Measurements from ENCODE around the gene NRXN3.

DNA sequence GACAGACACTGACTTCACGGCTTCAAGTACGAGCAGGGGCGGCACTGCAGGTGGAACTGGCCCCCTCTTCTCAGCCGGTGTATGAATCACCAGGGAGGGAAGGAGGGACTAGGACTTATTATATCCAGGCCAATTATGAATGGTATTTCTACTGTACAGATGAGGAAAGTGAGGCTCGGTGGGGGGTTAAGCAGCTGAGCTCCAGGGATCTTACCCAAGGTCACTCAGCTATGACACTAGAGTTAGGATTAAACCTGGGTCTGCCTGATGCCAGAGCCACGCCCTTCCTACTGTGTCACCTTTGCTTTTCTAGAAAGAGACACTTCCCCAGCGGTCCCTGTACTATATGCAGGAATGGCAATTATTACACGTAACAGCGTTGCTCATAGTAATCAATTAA lies 42.2 kb upstream of the NRXN3 start:
- TF ChIP-seq, protein P1, sequence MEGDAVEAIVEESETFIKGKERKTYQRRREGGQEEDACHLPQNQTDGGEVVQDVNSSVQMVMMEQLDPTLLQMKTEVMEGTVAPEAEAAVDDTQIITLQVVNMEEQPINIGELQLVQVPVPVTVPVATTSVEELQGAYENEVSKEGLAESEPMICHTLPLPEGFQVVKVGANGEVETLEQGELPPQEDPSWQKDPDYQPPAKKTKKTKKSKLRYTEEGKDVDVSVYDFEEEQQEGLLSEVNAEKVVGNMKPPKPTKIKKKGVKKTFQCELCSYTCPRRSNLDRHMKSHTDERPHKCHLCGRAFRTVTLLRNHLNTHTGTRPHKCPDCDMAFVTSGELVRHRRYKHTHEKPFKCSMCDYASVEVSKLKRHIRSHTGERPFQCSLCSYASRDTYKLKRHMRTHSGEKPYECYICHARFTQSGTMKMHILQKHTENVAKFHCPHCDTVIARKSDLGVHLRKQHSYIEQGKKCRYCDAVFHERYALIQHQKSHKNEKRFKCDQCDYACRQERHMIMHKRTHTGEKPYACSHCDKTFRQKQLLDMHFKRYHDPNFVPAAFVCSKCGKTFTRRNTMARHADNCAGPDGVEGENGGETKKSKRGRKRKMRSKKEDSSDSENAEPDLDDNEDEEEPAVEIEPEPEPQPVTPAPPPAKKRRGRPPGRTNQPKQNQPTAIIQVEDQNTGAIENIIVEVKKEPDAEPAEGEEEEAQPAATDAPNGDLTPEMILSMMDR (IDR thresholded peaks at IDR 0.05): no peak
- TF ChIP-seq POLR2A (IDR thresholded peaks at IDR 0.05): no peak
